Stimulated activated memory B cell treated with anti-CD40 and anti-IgM and Interleukin-4, amounts not matched to agents 10 μg/mL and 1 μg/mL and 100 μg/mL, for 72 hours (primary cell): ENCODE results near the gene AXIN2.
"Not testable (repeated sequence)": the region's sequence is repeated elsewhere in the genome, so short reads cannot be mapped to it uniquely, and the experiment has no call there.

Experiments
- ATAC-seq: fragments of 150-1000 bp; cut with Tn5 transposase; 2 replicates; pipeline ENCODE4 v1.10.0; 2021
- H3K27ac Mint-ChIP-seq: one replicate; pipeline ENCODE4 v1.8.0; 2022; ENCODE audit warnings: mild to moderate bottlenecking, mixed read lengths
- H3K27me3 Mint-ChIP-seq: one replicate; pipeline ENCODE4 v1.8.0; 2022; ENCODE audit warnings: mixed read lengths
- H3K36me3 Mint-ChIP-seq: one replicate; pipeline ENCODE4 v1.8.0; 2022; ENCODE audit warnings: mixed read lengths
- H3K4me1 Mint-ChIP-seq: one replicate; pipeline ENCODE4 v1.8.0; 2022; ENCODE audit warnings: mixed read lengths
- H3K4me3 Mint-ChIP-seq: one replicate; pipeline ENCODE4 v1.8.0; 2022; ENCODE audit warnings: mild to moderate bottlenecking, moderate library complexity, mixed read lengths
- H3K9me3 Mint-ChIP-seq: one replicate; pipeline ENCODE4 v1.8.0; 2022; ENCODE audit warnings: mixed read lengths

The AXIN2 gene

GRCh38 chr17:65504141-65504540 lies 57.3 kb downstream of the AXIN2 start:
- no peak overlapping the region for H3K27ac Mint-ChIP-seq
- peaks cover 28% of the 10 kb centered on the region for H3K27me3 Mint-ChIP-seq
- H3K9me3 Mint-ChIP-seq = peaks cover 9% of the 10 kb centered on the region
- no peaks in the 10 kb centered on the region for H3K4me1 Mint-ChIP-seq
- H3K4me3 Mint-ChIP-seq = no peak overlapping the region
- no peaks in the 10 kb centered on the region for H3K36me3 Mint-ChIP-seq
- ATAC-seq = no peak

- Mint-ChIP-seq H3K4me1 (no peaks in the 10 kb centered on the region), H3K27ac (no peak overlapping the region), H3K4me3 (no peak overlapping the region), H3K27me3 (peaks cover 31% of the 10 kb centered on the region), H3K9me3 (peaks cover 9% of the 10 kb centered on the region), H3K36me3 (no peaks in the 10 kb centered on the region)
- ATAC-seq = no peak
Observed at GRCh38 chr17:65503557-65503956, 57.9 kb downstream of the AXIN2 start.

GRCh38 chr17:65498816-65499215 lies 62.6 kb downstream of the AXIN2 start:
- Mint-ChIP-seq H3K27me3 (peaks cover 47% of the 10 kb centered on the region), H3K9me3 (peaks cover 6% of the 10 kb centered on the region), H3K4me3 (no peak overlapping the region), H3K36me3 (no peaks in the 10 kb centered on the region), H3K4me1 (no peaks in the 10 kb centered on the region), H3K27ac (no peak overlapping the region)
- no peak for ATAC-seq

GRCh38 chr17:65496801-65497200 lies 64.6 kb downstream of the AXIN2 start:
- H3K36me3 Mint-ChIP-seq = no peaks in the 10 kb centered on the region
- no peak overlapping the region for H3K27ac Mint-ChIP-seq
- peaks cover 6% of the 10 kb centered on the region for H3K9me3 Mint-ChIP-seq
- H3K4me1 Mint-ChIP-seq = no peaks in the 10 kb centered on the region
- no peak overlapping the region for H3K4me3 Mint-ChIP-seq
- H3K27me3 Mint-ChIP-seq = peaks cover 49% of the 10 kb centered on the region
- no peak for ATAC-seq

GRCh38 chr17:65495122-65496055 lies 66.1 kb downstream of the AXIN2 start:
- Mint-ChIP-seq H3K9me3 (peaks cover 6% of the 10 kb centered on the region), H3K4me1 (no peaks in the 10 kb centered on the region), H3K4me3 (no peak overlapping the region), H3K27ac (no peak overlapping the region), H3K27me3 (peaks cover 60% of the 10 kb centered on the region), H3K36me3 (no peaks in the 10 kb centered on the region)
- ATAC-seq = no peak

- no peak overlapping the region for H3K27ac Mint-ChIP-seq
- ATAC-seq = no peak
Observed at GRCh38 chr17:65489413-65490155, 71.9 kb downstream of the AXIN2 start.

GRCh38 chr17:65488665-65489064 lies 72.8 kb downstream of the AXIN2 start:
- H3K4me1 Mint-ChIP-seq = no peaks in the 10 kb centered on the region
- no peak overlapping the region for H3K4me3 Mint-ChIP-seq
- H3K27ac Mint-ChIP-seq = no peak overlapping the region

More at GRCh38 chr17:65489413-65490155, 71.9 kb downstream of the AXIN2 start:
- Mint-ChIP-seq H3K4me1 (no peaks in the 10 kb centered on the region), H3K27me3 (peaks cover 39% of the 10 kb centered on the region), H3K36me3 (no peaks in the 10 kb centered on the region), H3K4me3 (no peak overlapping the region), H3K9me3 (peaks cover 3% of the 10 kb centered on the region)

GRCh38 chr17:65487990-65488389 lies 73.5 kb downstream of the AXIN2 start:
- Mint-ChIP-seq H3K36me3 (no peaks in the 10 kb centered on the region), H3K9me3 (peaks cover 3% of the 10 kb centered on the region), H3K27me3 (peaks cover 39% of the 10 kb centered on the region), H3K27ac (no peak overlapping the region), H3K4me1 (no peaks in the 10 kb centered on the region), H3K4me3 (no peak overlapping the region)
- ATAC-seq = no peak

More at GRCh38 chr17:65488665-65489064, 72.8 kb downstream of the AXIN2 start:
- ATAC-seq = no peak
- no peaks in the 10 kb centered on the region for H3K36me3 Mint-ChIP-seq
- H3K9me3 Mint-ChIP-seq = peaks cover 3% of the 10 kb centered on the region
- H3K27me3 Mint-ChIP-seq = peaks cover 39% of the 10 kb centered on the region

GRCh38 chr17:65487161-65487560 lies 74.3 kb downstream of the AXIN2 start:
- no peak for ATAC-seq
- Mint-ChIP-seq H3K4me3 (no peak overlapping the region), H3K36me3 (no peaks in the 10 kb centered on the region), H3K9me3 (peaks cover 3% of the 10 kb centered on the region), H3K27me3 (peaks cover 39% of the 10 kb centered on the region), H3K4me1 (no peaks in the 10 kb centered on the region), H3K27ac (no peak overlapping the region)

GRCh38 chr17:65485388-65486299 lies 75.8 kb downstream of the AXIN2 start:
- Mint-ChIP-seq H3K4me3 (no peak overlapping the region), H3K4me1 (no peaks in the 10 kb centered on the region), H3K36me3 (no peaks in the 10 kb centered on the region), H3K27ac (no peak overlapping the region), H3K9me3 (peaks cover 6% of the 10 kb centered on the region), H3K27me3 (peaks cover 25% of the 10 kb centered on the region)
- ATAC-seq = no peak

- H3K27me3 Mint-ChIP-seq = peaks cover 22% of the 10 kb centered on the region
- H3K27ac Mint-ChIP-seq, H3K36me3 Mint-ChIP-seq, H3K9me3 Mint-ChIP-seq, ATAC-seq, H3K4me1 Mint-ChIP-seq, H3K4me3 Mint-ChIP-seq: not testable (repeated sequence)
Observed at GRCh38 chr17:65484405-65484804, 77.0 kb downstream of the AXIN2 start.

GRCh38 chr17:65483438-65483837 lies 78.0 kb downstream of the AXIN2 start:
- no peak overlapping the region for H3K4me3 Mint-ChIP-seq
- ATAC-seq = no peak
- peaks cover 6% of the 10 kb centered on the region for H3K9me3 Mint-ChIP-seq
- no peaks in the 10 kb centered on the region for H3K4me1 Mint-ChIP-seq
- peaks cover 22% of the 10 kb centered on the region for H3K27me3 Mint-ChIP-seq
- no peaks in the 10 kb centered on the region for H3K36me3 Mint-ChIP-seq
- no peak overlapping the region for H3K27ac Mint-ChIP-seq

- peaks cover 15% of the 10 kb centered on the region for H3K27me3 Mint-ChIP-seq
- no peak overlapping the region for H3K4me3 Mint-ChIP-seq
- peaks cover 7% of the 10 kb centered on the region for H3K9me3 Mint-ChIP-seq
- H3K4me1 Mint-ChIP-seq = no peaks in the 10 kb centered on the region
- no peak overlapping the region for H3K27ac Mint-ChIP-seq
- H3K36me3 Mint-ChIP-seq = no peaks in the 10 kb centered on the region
- no peak for ATAC-seq
Observed at GRCh38 chr17:65482201-65482600, 79.2 kb downstream of the AXIN2 start.

GRCh38 chr17:65479282-65479681 lies 82.2 kb downstream of the AXIN2 start:
- no peaks in the 10 kb centered on the region for H3K36me3 Mint-ChIP-seq

More at GRCh38 chr17:65479282-65479681, 82.2 kb downstream of the AXIN2 start:
- peaks cover 8% of the 10 kb centered on the region for H3K27me3 Mint-ChIP-seq
- no peak overlapping the region for H3K4me3 Mint-ChIP-seq
- no peak for ATAC-seq
- no peaks in the 10 kb centered on the region for H3K4me1 Mint-ChIP-seq
- peaks cover 7% of the 10 kb centered on the region for H3K9me3 Mint-ChIP-seq
- no peak overlapping the region for H3K27ac Mint-ChIP-seq
